IMR-90 (cell line): ENCODE measurements around the gene OR2H2.

Experiments used
- BHLHE40 ChIP-seq: fragments of 150-350 bp; IDR thresholded peaks from 2 replicates; pipeline ENCODE4 v1.6.1; 2016; ENCODE audit warnings: mild to moderate bottlenecking, low read depth, low read length
- CEBPB ChIP-seq: IDR thresholded peaks from 2 replicates; pipeline ENCODE4 v1.6.1; 2012; ENCODE audit warnings: low read depth, low read length, improper control_type of control experiment
- MAFK ChIP-seq: IDR thresholded peaks from 2 replicates; pipeline ENCODE4 v1.6.1; 2012; ENCODE audit warnings: low read depth, low read length, improper control_type of control experiment
- NFE2L2 ChIP-seq: fragments of 150-350 bp; IDR thresholded peaks from 2 replicates; pipeline ENCODE4 v1.6.1; 2016; ENCODE audit warnings: low read depth, mild to moderate bottlenecking, low read length
- POLR2A ChIP-seq: IDR thresholded peaks from 2 replicates; pipeline ENCODE4 v1.6.1; 2012; ENCODE audit warnings: mild to moderate bottlenecking, low read depth, low read length
- TF ChIP-seq, protein P1 (sequence below): conservative IDR thresholded peaks from 2 replicates; pipeline ENCODE4 v1.5.1; 2012; ENCODE audit warnings: mild to moderate bottlenecking, low read depth, low read length, improper control_type of control experiment

DNA sequence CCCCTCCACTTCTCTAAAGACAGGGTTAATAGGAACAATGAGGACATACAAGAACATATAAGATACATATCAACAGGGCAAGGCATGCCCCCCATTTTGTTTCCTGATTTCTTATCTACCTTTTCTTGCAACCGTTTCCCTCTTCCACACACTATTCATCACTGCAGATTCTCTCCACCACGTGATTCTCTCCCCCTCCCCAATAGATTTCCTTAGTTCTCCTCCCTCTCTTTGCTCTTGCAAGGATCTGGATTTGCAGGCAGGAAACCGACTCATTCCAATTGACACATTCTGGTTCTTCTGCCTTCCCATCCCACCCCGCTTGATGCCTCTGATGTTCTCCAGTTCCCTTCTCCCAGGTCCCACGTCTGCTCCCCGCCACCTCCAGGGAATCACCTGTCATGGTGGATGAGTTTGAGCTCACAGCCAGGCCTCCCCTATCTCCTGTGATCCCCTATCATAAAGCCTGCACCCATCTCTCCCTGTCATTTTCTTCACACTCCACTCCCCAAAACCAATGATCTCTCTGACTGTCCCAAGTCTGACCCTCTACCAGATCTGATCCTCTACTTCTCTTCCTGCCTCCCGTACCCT lies 40.5 kb downstream of the OR2H2 start:
- TF ChIP-seq, protein P1, sequence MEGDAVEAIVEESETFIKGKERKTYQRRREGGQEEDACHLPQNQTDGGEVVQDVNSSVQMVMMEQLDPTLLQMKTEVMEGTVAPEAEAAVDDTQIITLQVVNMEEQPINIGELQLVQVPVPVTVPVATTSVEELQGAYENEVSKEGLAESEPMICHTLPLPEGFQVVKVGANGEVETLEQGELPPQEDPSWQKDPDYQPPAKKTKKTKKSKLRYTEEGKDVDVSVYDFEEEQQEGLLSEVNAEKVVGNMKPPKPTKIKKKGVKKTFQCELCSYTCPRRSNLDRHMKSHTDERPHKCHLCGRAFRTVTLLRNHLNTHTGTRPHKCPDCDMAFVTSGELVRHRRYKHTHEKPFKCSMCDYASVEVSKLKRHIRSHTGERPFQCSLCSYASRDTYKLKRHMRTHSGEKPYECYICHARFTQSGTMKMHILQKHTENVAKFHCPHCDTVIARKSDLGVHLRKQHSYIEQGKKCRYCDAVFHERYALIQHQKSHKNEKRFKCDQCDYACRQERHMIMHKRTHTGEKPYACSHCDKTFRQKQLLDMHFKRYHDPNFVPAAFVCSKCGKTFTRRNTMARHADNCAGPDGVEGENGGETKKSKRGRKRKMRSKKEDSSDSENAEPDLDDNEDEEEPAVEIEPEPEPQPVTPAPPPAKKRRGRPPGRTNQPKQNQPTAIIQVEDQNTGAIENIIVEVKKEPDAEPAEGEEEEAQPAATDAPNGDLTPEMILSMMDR: no peak
- TF ChIP-seq POLR2A: no peak
- TF ChIP-seq MAFK: no peak
- TF ChIP-seq BHLHE40: no peak
- TF ChIP-seq NFE2L2: no peak
- no peak for TF ChIP-seq CEBPB
